Liver (tissue), 9 donors: ENCODE results near the gene CNKSR1. TPM values are rescaled to one million over a fixed set of nuclear protein-coding genes. Genes with fewer than 3 reads are reported as not detected.

ENCODE experiments used
- DNase-seq: peaks from one replicate; pipeline ENCODE4 v3.0.0-alpha.2; 2017; ENCODE audit warnings: low spot score
- H3K27ac ChIP-seq, 2 donors: one replicate each; pipeline ENCODE4 v1.7.0; 2013; ENCODE audit warnings: inconsistent platforms in 2 of 2, low read length in 2 of 2, control low read depth in 1 of 2, low read depth in 1 of 2, mild to moderate bottlenecking in 1 of 2
- H3K27me3 ChIP-seq, 4 donors: one replicate each; pipeline versions ENCODE4 v1.6.1 to v1.7.0; 2013; ENCODE audit warnings: low read length in 3 of 4, inconsistent platforms in 1 of 4, mild to moderate bottlenecking in 1 of 4, moderate library complexity in 1 of 4; ENCODE audit not compliant: control insufficient read depth in 4 of 4, insufficient read depth in 4 of 4
- H3K36me3 ChIP-seq, 4 donors: one replicate each; pipeline versions ENCODE4 v1.6.1 to v1.7.0; 2013; ENCODE audit warnings: low read length in 3 of 4, mild to moderate bottlenecking in 3 of 4, low read depth in 1 of 4, moderate library complexity in 1 of 4; ENCODE audit not compliant: control insufficient read depth in 4 of 4, insufficient read depth in 3 of 4
- H3K4me1 ChIP-seq, 4 donors: one replicate each; pipeline versions ENCODE4 v1.6.1 to v1.7.0; 2013; ENCODE audit warnings: low read length in 3 of 4, mild to moderate bottlenecking in 3 of 4, moderate library complexity in 1 of 4; ENCODE audit not compliant: control insufficient read depth in 4 of 4, insufficient read depth in 4 of 4
- H3K4me3 ChIP-seq, 3 donors: one replicate each; pipeline versions ENCODE4 v1.6.1 to v1.7.0; 2013; ENCODE audit warnings: low read length in 3 of 3, control low read depth in 1 of 3, low read depth in 1 of 3, mild to moderate bottlenecking in 1 of 3
- H3K9ac ChIP-seq, 2 donors: one replicate each; pipeline ENCODE4 v1.7.0; 2013; ENCODE audit warnings: low read length in 2 of 2, mild to moderate bottlenecking in 2 of 2, moderate library complexity in 2 of 2, control low read depth in 1 of 2, low read depth in 1 of 2
- H3K9me3 ChIP-seq, 4 donors: one replicate each; pipeline versions ENCODE4 v1.6.1 to v1.7.0; 2013; ENCODE audit warnings: low read length in 3 of 4; ENCODE audit not compliant: control insufficient read depth in 4 of 4
- CTCF ChIP-seq: fragments of 150-350 bp; IDR thresholded peaks from 2 replicates; pipeline ENCODE4 v1.5.1; 2017; ENCODE audit warnings: improper control_type of control experiment, low read depth, low read length; ENCODE audit not compliant: missing input control
- EGR1 ChIP-seq, 2 donors: IDR thresholded peaks; 2 replicates each; pipeline ENCODE4 v1.6.1; 2016 to 2018; ENCODE audit warnings: antibody characterized with exemption in 2 of 2, low read depth in 2 of 2
- FOXA1 ChIP-seq: IDR thresholded peaks from 2 replicates; pipeline ENCODE4 v1.6.1; 2016; ENCODE audit warnings: antibody characterized with exemption
- FOXA2 ChIP-seq: IDR thresholded peaks from 2 replicates; pipeline ENCODE4 v1.6.1; 2016; ENCODE audit warnings: antibody characterized with exemption
- GABPA ChIP-seq, 2 donors: IDR thresholded peaks in 1 of 2; conservative IDR thresholded peaks in 1 of 2; 2 replicates each; pipeline ENCODE4 v1.6.1; 2016; ENCODE audit warnings: antibody characterized with exemption in 2 of 2, mild to moderate bottlenecking in 1 of 2, moderate library complexity in 1 of 2
- JUND ChIP-seq, 2 donors: IDR thresholded peaks; 2 replicates each; pipeline ENCODE4 v1.6.1; 2016; ENCODE audit warnings: antibody characterized with exemption in 2 of 2
- NR2F2 ChIP-seq: IDR thresholded peaks from 2 replicates; pipeline ENCODE4 v1.6.1; 2016; ENCODE audit warnings: antibody characterized with exemption
- RAD21 ChIP-seq, 2 donors: IDR thresholded peaks; 2 replicates each; pipeline ENCODE4 v1.6.1; 2016; ENCODE audit warnings: antibody characterized with exemption in 2 of 2, mild to moderate bottlenecking in 2 of 2
- RXRA ChIP-seq, 2 donors: IDR thresholded peaks; 2 replicates each; pipeline ENCODE4 v1.6.1; 2017 to 2018; ENCODE audit warnings: antibody characterized with exemption in 2 of 2, mild to moderate bottlenecking in 1 of 2
- SP1 ChIP-seq: IDR thresholded peaks from 2 replicates; pipeline ENCODE4 v1.6.1; 2018; ENCODE audit warnings: antibody characterized with exemption, mild to moderate bottlenecking
- TAF1 ChIP-seq: conservative IDR thresholded peaks from 2 replicates; pipeline ENCODE4 v1.6.1; 2016; ENCODE audit warnings: antibody characterized with exemption, mild to moderate bottlenecking
- WGBS: extraction: QIAGEN DNeasy Blood & Tissue Kit; methylation state at CpG from one replicate; pipeline ENCODE4 v1.1.7; 2013; 5-methylcytosine and 5-hydroxymethylcytosine counted together
- polyA plus RNA-seq, 2 donors: library from polyadenylated mRNA; stranded (reverse) in 1 of 2; unstranded in 1 of 2; fragments of 200-250 nt in 1 of 2; fragments of >200 nt in 1 of 2; fragmentation: Nextera tagmentation in 1 of 2; extraction: Ambion mirVana in 1 of 2; gene quantifications; one replicate each; pipeline versions ENCODE4 v1.2.1 to v1.2.3, GENCODE V29; 2013 to 2015
- total RNA-seq, 2 donors: library from RNA; depleted of rRNA; stranded (reverse); fragments of >200 nt; gene quantifications; one replicate each; pipeline ENCODE4 v1.2.3, GENCODE V29; 2014
- TF ChIP-seq, protein P1 (sequence below): IDR thresholded peaks from 2 replicates; pipeline ENCODE4 v1.6.1; 2016; ENCODE audit warnings: antibody characterized with exemption, mild to moderate bottlenecking
- TF ChIP-seq, protein P2 (sequence below): IDR thresholded peaks from 2 replicates; pipeline ENCODE4 v1.6.1; 2016; ENCODE audit warnings: antibody characterized with exemption
- TF ChIP-seq, protein P3 (sequence below): IDR thresholded peaks from 2 replicates; pipeline ENCODE4 v1.6.1; 2016; ENCODE audit warnings: antibody characterized with exemption
- TF ChIP-seq, protein P4 (sequence below): IDR thresholded peaks from 2 replicates; pipeline ENCODE4 v1.6.1; 2016; ENCODE audit warnings: antibody characterized with exemption
- donor health status: healthy.
- donor health status: healthy.
- donor health status: healthy.
- donor health status: healthy.
- donor health status: healthy.

The CNKSR1 gene
- total RNA-seq: 1 to 10 TPM in 1 of 2 donors, under 1 TPM in 1; 0.56 to 1.2 TPM
- 1 to 10 TPM in 1 of 2 donors, under 1 TPM in 1; 0.48 to 2.2 TPM for polyA plus RNA-seq

- no peaks in the 10 kb centered on the region for H3K4me1 ChIP-seq
- H3K4me3 ChIP-seq: no peak within 1 kb of the TSS
- no peaks in the 10 kb centered on the region for H3K27me3 ChIP-seq
- H3K27ac ChIP-seq: no peak within 1 kb of the TSS
- 42% methylated on average over 21 of the region's 21 CpGs for WGBS
- DNase-seq: no peak
- no peaks in the 10 kb centered on the region for H3K36me3 ChIP-seq
- TF ChIP-seq FOXA1 (no peak), NR2F2 (no peak), TAF1 (no peak)
- TF ChIP-seq, protein P1, sequence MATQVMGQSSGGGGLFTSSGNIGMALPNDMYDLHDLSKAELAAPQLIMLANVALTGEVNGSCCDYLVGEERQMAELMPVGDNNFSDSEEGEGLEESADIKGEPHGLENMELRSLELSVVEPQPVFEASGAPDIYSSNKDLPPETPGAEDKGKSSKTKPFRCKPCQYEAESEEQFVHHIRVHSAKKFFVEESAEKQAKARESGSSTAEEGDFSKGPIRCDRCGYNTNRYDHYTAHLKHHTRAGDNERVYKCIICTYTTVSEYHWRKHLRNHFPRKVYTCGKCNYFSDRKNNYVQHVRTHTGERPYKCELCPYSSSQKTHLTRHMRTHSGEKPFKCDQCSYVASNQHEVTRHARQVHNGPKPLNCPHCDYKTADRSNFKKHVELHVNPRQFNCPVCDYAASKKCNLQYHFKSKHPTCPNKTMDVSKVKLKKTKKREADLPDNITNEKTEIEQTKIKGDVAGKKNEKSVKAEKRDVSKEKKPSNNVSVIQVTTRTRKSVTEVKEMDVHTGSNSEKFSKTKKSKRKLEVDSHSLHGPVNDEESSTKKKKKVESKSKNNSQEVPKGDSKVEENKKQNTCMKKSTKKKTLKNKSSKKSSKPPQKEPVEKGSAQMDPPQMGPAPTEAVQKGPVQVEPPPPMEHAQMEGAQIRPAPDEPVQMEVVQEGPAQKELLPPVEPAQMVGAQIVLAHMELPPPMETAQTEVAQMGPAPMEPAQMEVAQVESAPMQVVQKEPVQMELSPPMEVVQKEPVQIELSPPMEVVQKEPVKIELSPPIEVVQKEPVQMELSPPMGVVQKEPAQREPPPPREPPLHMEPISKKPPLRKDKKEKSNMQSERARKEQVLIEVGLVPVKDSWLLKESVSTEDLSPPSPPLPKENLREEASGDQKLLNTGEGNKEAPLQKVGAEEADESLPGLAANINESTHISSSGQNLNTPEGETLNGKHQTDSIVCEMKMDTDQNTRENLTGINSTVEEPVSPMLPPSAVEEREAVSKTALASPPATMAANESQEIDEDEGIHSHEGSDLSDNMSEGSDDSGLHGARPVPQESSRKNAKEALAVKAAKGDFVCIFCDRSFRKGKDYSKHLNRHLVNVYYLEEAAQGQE: no peak
- TF ChIP-seq, protein P2, sequence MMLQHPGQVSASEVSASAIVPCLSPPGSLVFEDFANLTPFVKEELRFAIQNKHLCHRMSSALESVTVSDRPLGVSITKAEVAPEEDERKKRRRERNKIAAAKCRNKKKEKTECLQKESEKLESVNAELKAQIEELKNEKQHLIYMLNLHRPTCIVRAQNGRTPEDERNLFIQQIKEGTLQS: no peak
- no peak within 1 kb of the TSS for H3K9ac ChIP-seq
- no peaks in the 10 kb centered on the region for H3K9me3 ChIP-seq
Observed at GRCh38 chr1:26177182-26177684, at the start of gene CNKSR1. Gene CNKSR1, plus strand, starts transcription at chr1:26177491. Its CDS starts 57 bp downstream, at chr1:26177548.

GRCh38 chr1:26129778-26130177 lies 47.5 kb upstream of the CNKSR1 start:
- 92% methylated on average over 4 of the region's 4 CpGs for WGBS
- Histone ChIP-seq H3K9me3 (no peaks in the 10 kb centered on the region), H3K27ac (no peak overlapping the region), H3K9ac (no peak overlapping the region), H3K4me3 (no peak overlapping the region), H3K36me3 (no peaks in the 10 kb centered on the region), H3K27me3 (no peaks in the 10 kb centered on the region), H3K4me1 (peaks cover 2 to 19% (median 11%) of the 10 kb centered on the region in 4 donors)
- TF ChIP-seq RXRA (IDR thresholded peaks at IDR 0.05) (no peak), NR2F2 (no peak), SP1 (no peak), RAD21 (IDR thresholded peaks at IDR 0.05) (no peak), FOXA1 (no peak), FOXA2 (no peak), TAF1 (no peak)
- TF ChIP-seq, protein P3, sequence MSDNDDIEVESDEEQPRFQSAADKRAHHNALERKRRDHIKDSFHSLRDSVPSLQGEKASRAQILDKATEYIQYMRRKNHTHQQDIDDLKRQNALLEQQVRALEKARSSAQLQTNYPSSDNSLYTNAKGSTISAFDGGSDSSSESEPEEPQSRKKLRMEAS: no peak
- DNase-seq: no peak

DNA sequence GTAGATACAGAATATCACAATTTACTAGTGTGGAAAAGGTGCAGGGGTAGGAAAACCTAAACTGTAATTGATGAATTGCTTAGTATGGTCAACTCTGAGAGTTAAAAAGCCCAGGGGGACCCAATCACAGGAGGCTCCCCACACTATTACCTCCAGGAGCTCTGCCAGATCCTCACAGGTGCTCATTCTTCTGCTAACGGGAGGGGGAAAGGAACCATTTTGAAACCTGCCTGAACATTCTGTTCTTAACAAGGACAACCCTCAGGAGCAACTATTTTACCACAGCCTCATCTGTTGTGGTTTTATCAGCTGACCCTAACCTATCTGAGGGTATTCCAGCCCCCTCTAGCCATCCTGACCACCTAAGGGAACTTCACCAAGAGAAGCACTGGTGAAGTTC lies 46.6 kb upstream of the CNKSR1 start:
- Histone ChIP-seq H3K9ac (no peak overlapping the region), H3K9me3 (no peaks in the 10 kb centered on the region), H3K27ac (no peak overlapping the region), H3K4me3 (no peak overlapping the region), H3K4me1 (peaks cover 2 to 11% (median 6%) of the 10 kb centered on the region in 4 donors), H3K27me3 (no peaks in the 10 kb centered on the region), H3K36me3 (no peaks in the 10 kb centered on the region)
- DNase-seq: no peak
- no peak for TF ChIP-seq FOXA1
- TF ChIP-seq, protein P4, sequence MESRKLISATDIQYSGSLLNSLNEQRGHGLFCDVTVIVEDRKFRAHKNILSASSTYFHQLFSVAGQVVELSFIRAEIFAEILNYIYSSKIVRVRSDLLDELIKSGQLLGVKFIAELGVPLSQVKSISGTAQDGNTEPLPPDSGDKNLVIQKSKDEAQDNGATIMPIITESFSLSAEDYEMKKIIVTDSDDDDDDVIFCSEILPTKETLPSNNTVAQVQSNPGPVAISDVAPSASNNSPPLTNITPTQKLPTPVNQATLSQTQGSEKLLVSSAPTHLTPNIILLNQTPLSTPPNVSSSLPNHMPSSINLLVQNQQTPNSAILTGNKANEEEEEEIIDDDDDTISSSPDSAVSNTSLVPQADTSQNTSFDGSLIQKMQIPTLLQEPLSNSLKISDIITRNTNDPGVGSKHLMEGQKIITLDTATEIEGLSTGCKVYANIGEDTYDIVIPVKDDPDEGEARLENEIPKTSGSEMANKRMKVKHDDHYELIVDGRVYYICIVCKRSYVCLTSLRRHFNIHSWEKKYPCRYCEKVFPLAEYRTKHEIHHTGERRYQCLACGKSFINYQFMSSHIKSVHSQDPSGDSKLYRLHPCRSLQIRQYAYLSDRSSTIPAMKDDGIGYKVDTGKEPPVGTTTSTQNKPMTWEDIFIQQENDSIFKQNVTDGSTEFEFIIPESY: no peak
- TF ChIP-seq SP1: no peak
- no peak for TF ChIP-seq RXRA (IDR thresholded peaks at IDR 0.05)
- TF ChIP-seq GABPA (IDR thresholded peaks at IDR 0.05 in 1 of 2, conservative IDR thresholded peaks at IDR 0.05 in 1 of 2): no peak
- TF ChIP-seq EGR1 (IDR thresholded peaks at IDR 0.05; ENCODE audit: low read depth in 2 of 2): no peak
- TF ChIP-seq, protein P3: no peak
- TF ChIP-seq CTCF: no peak
- TF ChIP-seq JUND (IDR thresholded peaks at IDR 0.05): no peak
- WGBS: 83% methylated on average over 1 of the region's 1 CpG
